ENCODE measurements around the gene FAH.

FAH gene

DNA sequence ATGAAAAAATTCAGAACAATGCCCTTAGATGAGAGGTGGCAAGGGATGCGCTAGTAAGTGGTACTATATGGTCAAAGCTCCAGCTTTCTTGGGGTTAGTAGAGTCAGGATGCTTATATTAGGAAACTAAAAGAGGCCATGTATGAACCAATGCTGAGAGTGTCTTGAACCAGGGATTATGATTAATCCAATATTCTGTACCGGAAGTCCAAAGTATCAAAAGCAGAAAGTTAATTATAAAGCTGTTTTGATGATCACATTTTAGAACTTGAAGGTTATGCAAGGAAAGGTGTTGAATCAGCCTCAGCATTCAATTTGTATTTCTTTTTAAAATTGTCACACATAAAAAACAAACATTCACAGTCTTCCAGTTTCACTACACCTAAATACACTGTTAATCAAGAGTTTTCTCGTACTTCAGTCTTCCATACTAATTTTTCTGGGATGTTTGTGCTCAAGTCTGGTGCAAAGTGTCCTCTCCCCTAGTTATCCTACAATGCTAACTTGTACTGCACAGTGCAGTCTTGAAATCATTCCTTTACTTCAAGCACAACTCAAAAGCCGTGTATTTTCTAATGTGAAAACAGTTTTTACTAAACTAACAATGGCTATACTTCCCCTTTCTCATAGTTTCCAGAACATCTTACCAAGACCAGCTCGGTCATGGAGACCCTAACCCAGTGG lies 10.7 kb upstream of the FAH start:
- Histone ChIP-seq H3K4me1 (ENCODE audit: insufficient read depth, low read length, poor library complexity, severe bottlenecking) (no peaks in the 10 kb centered on the region), H3K4me3 (ENCODE audit: low read length, poor library complexity, severe bottlenecking) (no peak overlapping the region), H3K9me2 (replicated peaks; ENCODE audit: low read depth, low read length) (no peaks in the 10 kb centered on the region), H3F3A (ENCODE audit: low read depth) (no peaks in the 10 kb centered on the region), H3K9me3 (ENCODE audit: insufficient read depth, low read depth, low read length) (no peaks in the 10 kb centered on the region), H4K20me1 (ENCODE audit: insufficient read depth, low read length, poor library complexity, severe bottlenecking) (no peaks in the 10 kb centered on the region), H3K36me3 (ENCODE audit: insufficient read depth, low read length) (peaks cover 9% of the 10 kb centered on the region; the same call in 1 of the 2 replicates), H3K27me3 (ENCODE audit: insufficient read depth, low read length, poor library complexity, severe bottlenecking) (no peaks in the 10 kb centered on the region), H3K4me2 (ENCODE audit: low read depth, low read length, poor library complexity, severe bottlenecking) (no peak overlapping the region), H3K79me2 (ENCODE audit: insufficient read depth, low read length) (no peaks in the 10 kb centered on the region), H2AFZ (ENCODE audit: low read length) (no peak overlapping the region), H3K9ac (ENCODE audit: low read depth, low read length, poor library complexity, severe bottlenecking) (no peak overlapping the region)
- TF ChIP-seq, protein P1, sequence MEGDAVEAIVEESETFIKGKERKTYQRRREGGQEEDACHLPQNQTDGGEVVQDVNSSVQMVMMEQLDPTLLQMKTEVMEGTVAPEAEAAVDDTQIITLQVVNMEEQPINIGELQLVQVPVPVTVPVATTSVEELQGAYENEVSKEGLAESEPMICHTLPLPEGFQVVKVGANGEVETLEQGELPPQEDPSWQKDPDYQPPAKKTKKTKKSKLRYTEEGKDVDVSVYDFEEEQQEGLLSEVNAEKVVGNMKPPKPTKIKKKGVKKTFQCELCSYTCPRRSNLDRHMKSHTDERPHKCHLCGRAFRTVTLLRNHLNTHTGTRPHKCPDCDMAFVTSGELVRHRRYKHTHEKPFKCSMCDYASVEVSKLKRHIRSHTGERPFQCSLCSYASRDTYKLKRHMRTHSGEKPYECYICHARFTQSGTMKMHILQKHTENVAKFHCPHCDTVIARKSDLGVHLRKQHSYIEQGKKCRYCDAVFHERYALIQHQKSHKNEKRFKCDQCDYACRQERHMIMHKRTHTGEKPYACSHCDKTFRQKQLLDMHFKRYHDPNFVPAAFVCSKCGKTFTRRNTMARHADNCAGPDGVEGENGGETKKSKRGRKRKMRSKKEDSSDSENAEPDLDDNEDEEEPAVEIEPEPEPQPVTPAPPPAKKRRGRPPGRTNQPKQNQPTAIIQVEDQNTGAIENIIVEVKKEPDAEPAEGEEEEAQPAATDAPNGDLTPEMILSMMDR (conservative IDR thresholded peaks at IDR 0.05; ENCODE audit: low read length), result no peak

DNA sequence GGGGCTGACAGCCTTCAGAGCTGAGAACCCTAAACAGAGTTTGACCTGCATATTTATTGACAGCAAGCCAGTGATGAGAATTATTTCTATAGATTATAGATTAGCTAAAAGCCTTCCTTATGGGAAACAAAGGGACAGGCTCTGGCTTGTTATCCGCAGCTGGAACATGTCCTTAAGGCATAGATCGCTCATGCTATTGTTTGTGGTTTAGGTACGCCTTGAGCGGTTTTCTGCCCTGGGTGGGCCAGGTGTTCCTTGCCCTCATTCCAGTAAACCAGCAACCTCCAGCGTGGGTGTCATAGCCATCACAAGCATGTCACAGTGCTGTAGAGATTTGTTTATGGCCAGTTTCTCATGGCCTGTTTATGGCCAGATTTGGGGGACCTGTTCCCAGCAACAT lies 10.2 kb upstream of the FAH start:
- no peaks in the 10 kb centered on the region for H3K79me2 ChIP-seq (ENCODE audit: insufficient read depth, low read length)
- no peaks in the 10 kb centered on the region for H3F3A ChIP-seq (ENCODE audit: low read depth)
- no peaks in the 10 kb centered on the region for H3K9me3 ChIP-seq (ENCODE audit: insufficient read depth, low read depth, low read length)
- no peak for TF ChIP-seq EZH2phosphoT487 (IDR thresholded peaks at IDR 0.05; ENCODE audit: borderline replicate concordance)
- TF ChIP-seq, protein P1 (conservative IDR thresholded peaks at IDR 0.05; ENCODE audit: low read length), result no peak
- H3K4me2 ChIP-seq (ENCODE audit: low read depth, low read length, poor library complexity, severe bottlenecking), result no peak overlapping the region
- no peak overlapping the region for H2AFZ ChIP-seq (ENCODE audit: low read length)
- H3K4me1 ChIP-seq (ENCODE audit: insufficient read depth, low read length, poor library complexity, severe bottlenecking), result no peaks in the 10 kb centered on the region
- H3K36me3 ChIP-seq (ENCODE audit: insufficient read depth, low read length), result 0 out of 2 replicates have a peak, but pooled peaks cover 4% of the 10 kb centered on the region
- no peaks in the 10 kb centered on the region for H4K20me1 ChIP-seq (ENCODE audit: insufficient read depth, low read length, poor library complexity, severe bottlenecking)
- no peak overlapping the region for H3K9ac ChIP-seq (ENCODE audit: low read depth, low read length, poor library complexity, severe bottlenecking)
- no peaks in the 10 kb centered on the region for H3K27me3 ChIP-seq (ENCODE audit: insufficient read depth, low read length, poor library complexity, severe bottlenecking)
- H3K9me2 ChIP-seq (replicated peaks; ENCODE audit: low read depth, low read length), result no peaks in the 10 kb centered on the region
- no peak overlapping the region for H3K4me3 ChIP-seq (ENCODE audit: low read length, poor library complexity, severe bottlenecking)

DNA sequence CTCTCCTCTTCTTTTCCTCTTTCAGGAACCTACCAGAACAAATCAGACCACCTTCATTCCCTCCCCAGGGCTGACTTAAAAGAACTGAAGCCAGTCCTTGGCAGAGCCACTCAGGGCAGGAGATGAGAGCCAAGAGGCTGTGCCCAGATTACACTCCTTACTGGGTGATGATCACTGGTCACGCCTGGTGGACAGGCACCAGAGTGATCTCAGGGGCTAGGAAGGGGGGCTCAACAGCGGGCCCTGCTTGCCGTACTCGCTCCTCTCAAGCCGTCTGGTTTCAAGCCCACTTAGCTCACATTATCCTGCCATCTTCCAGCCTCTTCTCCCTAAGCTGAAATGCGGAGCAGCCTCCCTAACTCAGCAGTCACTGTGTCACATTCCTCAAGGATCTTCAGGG lies 1.7 kb upstream of the FAH start:
- Histone ChIP-seq H4K20me1 (ENCODE audit: insufficient read depth, low read length, poor library complexity, severe bottlenecking) (no peaks in the 10 kb centered on the region), H3K79me2 (ENCODE audit: insufficient read depth, low read length) (peaks cover 23% of the 10 kb centered on the region), H3K36me3 (ENCODE audit: insufficient read depth, low read length) (no peaks in the 10 kb centered on the region), H3K9me3 (ENCODE audit: insufficient read depth, low read depth, low read length) (no peaks in the 10 kb centered on the region), H3K4me2 (ENCODE audit: low read depth, low read length, poor library complexity, severe bottlenecking) (no peak overlapping the region), H3K9ac (ENCODE audit: low read depth, low read length, poor library complexity, severe bottlenecking) (no peak overlapping the region), H3K4me3 (ENCODE audit: low read length, poor library complexity, severe bottlenecking) (no peak overlapping the region), H3F3A (ENCODE audit: low read depth) (no peaks in the 10 kb centered on the region), H3K9me2 (replicated peaks; ENCODE audit: low read depth, low read length) (no peaks in the 10 kb centered on the region), H3K27me3 (ENCODE audit: insufficient read depth, low read length, poor library complexity, severe bottlenecking) (no peaks in the 10 kb centered on the region), H2AFZ (ENCODE audit: low read length) (no peak overlapping the region), H3K4me1 (ENCODE audit: insufficient read depth, low read length, poor library complexity, severe bottlenecking) (peaks cover 24% of the 10 kb centered on the region)
- TF ChIP-seq, protein P1 (conservative IDR thresholded peaks at IDR 0.05; ENCODE audit: low read length), result no peak
- no peak for TF ChIP-seq EZH2phosphoT487 (IDR thresholded peaks at IDR 0.05; ENCODE audit: borderline replicate concordance)
